Measurements from ENCODE around the gene KBTBD12.

GRCh38 chr3:127962937-127963336, 47.9 kb downstream of the KBTBD12 start:
- no peak for TF ChIP-seq EZH2 (IDR thresholded peaks at IDR 0.05; ENCODE audit: insufficient read depth, poor library complexity, severe bottlenecking)
- no peak for TF ChIP-seq EZH2phosphoT487 (IDR thresholded peaks at IDR 0.05; ENCODE audit: insufficient read depth, low read depth)

Measured in GM23248 (cell line).